ENCODE results near the gene SYNPR.

- TF ChIP-seq CTCF (IDR thresholded peaks at IDR 0.05; ENCODE audit: insufficient read depth, low read length) (no peak), POLR2AphosphoS5 (IDR thresholded peaks at IDR 0.05; ENCODE audit: low read depth) (no peak), GABPA (IDR thresholded peaks at IDR 0.05; ENCODE audit: low read depth) (no peak)
These were observed 53.4 kb downstream of the SYNPR start for GRCh38 chr3:63331520-63331919.

Measured in HL-60 (cell line).